HG02798 (cell line): Measurements from ENCODE around the gene MON1B.
"Not testable (repeated sequence)": the region's sequence is repeated elsewhere in the genome, so short reads cannot be mapped to it uniquely, and the experiment has no call there.

Source experiments
- ATAC-seq: cut with Tn5 transposase; IDR thresholded peaks from one replicate; pipeline ENCODE4 v1.9.1; 2021; ENCODE audit warnings: mild to moderate bottlenecking; ENCODE audit not compliant: unreplicated experiment, poor library complexity

The MON1B gene

DNA sequence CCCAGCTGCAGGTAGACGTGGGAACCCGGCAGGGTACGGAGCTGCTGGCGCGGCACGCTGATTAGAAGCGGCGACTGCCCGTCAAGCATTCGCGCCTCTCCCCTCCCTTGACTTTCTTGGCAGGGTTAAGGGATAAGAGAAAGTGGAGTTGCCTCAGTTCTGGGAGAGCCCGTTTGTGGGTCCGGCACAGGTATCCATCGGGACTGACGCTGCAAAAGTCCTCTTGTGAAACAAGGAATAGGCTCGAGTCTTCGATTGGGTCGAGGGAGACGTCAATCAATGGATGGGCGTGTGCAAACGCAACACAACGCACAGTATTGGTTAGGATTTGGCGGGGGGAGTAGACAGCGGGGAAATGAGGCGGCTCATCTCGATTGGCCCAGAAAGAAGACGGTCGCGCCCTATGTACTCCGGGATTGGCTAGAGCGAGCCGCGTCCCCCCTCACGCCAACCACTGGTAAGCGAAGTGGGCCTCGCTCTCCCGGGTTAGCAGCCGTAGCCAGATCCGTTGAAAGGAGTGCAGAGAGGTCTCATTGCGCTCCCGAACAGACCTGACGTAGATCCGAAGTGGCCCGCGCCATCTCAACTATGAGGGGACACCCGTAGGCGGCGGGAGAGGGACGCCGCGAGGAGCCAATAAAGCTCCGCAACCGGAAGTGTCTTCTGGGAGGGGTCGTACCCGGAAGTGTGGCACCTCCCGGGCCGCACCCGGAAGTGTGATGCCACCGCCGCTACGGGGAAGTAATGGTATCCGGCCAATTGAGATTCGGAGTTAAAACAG is at the start of gene MON1B:
TSS of gene MON1B (plus strand) at position 713 of the 781 bp plus-strand sequence. CDS start 296 bp downstream, outside the sequence.
- ATAC-seq: peak; percentile 97

DNA sequence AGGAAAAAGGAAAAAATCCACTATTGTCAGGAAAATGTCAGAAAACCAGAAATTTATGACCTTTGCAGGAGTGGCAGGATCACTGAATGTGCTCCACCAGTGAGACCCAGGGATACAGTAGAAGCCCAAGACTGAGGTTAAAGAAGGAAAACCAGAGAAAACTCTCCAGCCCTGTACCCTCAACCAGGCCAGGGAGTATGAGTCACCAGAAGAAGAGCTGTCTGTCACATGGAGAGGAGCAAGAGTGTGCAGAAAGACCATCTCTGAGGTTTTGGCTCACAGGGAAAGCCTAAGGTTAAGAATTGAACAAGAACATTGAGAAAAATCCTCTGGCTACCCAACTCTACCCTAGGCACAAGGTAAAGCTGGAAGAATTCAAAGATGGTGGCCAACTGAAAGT is 47.6 kb upstream of the MON1B start:
- ATAC-seq: no peak

DNA sequence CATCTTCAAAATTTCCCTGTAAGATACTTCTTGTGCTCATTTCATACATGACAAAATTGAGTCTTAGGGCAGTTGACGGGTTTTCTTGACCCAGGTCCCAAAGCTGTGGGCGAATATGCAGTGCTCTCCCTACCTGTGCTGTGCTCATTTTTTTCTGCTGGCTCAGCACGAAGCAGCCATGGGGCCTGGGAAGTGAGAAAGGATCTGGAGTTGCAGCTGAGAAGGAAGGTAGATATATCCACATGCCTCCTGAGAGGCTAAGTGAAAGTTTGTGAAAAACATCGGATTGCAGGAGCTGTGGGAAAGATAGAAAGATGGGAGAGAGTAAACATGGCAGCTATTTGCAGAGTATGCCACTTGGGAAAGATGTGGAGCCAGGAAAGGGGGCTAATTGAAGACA is 42.9 kb upstream of the MON1B start:
- no peak for ATAC-seq

DNA sequence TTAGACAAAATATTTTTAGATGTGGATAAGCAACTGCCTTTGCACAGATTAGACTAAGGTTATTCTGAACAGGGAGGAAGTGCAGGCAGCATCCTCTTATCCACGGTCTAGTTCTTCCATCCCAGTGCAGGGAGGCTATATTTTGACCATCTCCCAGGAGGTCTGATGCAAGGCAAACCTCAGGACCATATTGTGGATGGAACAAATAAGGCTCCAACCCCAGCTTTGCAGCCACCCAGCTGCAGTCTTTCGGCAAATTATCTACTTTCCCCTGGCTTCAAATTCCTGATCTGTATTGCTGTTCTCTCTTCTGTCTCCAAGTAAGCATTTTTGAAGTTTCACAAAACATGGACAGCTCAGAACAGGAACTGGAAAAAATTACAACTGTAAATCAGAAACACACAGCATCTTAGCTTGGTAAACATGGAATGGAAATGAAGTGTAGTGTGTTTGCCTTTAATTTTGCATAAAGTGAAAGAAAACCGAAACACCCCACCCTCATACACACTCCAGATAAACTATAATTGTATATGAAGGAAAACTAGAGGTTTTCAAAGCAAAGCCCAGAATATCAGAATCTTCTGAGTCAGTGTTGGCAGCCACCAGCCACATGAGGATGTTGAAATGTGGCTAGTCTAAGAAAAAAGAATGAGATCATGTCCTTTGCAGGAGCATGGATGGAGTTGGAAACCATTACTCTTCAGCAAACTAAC is 33.5 kb upstream of the MON1B start:
- no peak for ATAC-seq

DNA sequence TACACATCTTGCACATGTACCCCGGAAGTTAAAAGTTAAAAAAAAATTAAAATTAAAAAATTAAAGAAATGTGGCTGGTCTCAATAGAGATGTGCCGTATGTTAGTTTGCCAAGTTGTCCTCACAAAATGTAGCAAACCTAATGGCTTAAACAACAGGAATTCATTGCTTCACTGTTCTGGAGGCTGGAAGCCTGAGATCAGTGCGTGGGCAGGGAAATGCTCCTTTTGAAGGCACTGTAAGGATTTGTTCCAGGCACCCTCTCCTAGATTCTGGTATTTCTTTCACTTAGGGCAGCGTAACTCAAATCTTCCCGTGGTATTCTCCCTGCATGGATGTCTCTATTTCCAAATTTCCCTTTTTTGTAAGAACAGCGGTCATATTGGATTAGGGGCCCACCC is 32.7 kb upstream of the MON1B start:
- no peak for ATAC-seq

DNA sequence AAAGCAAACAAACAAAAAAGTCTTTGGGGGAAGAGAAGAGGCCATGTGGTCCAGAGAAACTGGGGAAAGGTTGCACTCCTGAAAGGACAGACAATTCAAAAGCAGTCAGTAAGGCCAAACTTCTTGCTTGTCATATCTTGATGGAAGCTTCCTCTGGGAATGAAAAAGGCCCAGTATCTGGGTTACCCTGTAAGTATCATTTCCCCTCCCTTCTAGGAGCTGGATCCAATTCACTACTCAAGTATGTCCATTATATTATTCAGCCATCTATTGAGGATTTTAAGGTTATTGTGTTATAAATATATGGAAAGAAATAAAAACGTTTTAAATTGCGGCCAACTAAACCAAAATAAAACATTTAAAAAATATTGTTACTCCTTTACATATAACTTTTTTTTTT is 26.0 kb upstream of the MON1B start:
- no peak for ATAC-seq

DNA sequence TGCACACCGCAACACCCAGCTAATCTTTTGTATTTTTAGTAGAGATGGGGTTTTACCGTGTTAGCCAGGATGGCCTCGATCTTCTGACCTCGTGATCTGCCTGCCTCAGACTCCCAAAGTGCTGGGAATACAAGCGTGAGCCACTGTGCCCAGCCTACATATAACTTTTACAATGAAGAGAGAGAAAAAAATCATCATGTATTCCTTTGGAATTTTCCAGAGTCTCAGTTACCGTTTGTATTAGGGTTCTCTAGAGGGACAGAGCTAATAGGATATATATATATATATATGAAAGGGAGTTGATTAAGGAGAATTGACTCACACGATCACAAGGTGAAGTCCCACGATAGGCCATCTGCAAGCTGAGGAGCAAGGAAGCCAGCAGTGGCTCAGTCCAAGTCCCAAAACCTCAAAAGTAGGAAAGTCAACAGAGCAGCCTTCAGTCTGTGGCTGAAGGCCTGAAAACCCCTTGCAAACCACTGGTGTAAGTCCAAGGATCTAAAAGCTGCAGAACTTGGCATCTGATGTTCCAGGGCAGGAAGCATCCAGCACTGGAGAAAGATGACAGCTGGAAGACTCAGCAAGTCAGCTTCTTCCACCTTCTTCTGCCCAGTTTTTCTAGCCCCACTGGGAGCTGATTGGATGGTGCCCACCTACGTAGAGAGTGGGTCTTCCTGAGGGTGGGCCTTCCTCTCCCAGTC is 25.3 kb upstream of the MON1B start:
- ATAC-seq: not testable (repeated sequence)

DNA sequence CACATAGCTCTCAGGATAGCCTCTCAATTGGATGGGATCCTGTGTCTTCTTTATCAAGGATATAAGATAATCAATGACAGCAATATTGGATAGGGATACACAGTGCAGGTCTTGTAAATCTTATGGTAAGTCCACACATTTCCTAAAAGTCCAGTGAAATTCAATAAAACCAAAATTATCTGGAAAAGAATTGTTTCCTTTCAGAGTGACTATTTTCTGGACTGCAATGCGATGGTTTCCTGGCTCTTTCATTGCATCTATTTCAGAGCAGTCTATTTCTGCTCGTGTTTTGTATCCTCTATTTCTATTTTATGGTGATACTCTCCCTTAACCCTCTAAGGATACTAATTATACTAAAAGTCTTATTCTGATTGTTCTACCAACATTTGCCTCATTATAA is 24.3 kb upstream of the MON1B start:
- ATAC-seq: no peak

DNA sequence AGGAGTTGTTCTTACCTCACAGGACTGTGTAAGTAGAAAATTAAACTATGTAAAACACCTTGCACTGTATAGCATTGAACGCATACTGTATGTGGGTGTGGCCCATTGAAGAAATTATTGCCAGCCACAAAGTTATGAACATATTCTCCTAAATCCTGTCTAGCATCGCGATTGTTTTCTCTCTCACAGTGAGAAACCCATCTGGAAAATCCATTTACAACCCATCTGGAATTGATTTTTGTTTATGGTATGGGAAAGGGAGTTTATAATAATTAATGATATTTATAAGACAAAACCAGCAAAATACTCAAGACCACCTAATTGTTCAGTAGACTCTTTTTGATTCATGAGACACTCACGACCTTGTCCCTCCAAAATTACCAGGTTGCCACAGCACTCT is 22.1 kb upstream of the MON1B start:
- no peak for ATAC-seq

DNA sequence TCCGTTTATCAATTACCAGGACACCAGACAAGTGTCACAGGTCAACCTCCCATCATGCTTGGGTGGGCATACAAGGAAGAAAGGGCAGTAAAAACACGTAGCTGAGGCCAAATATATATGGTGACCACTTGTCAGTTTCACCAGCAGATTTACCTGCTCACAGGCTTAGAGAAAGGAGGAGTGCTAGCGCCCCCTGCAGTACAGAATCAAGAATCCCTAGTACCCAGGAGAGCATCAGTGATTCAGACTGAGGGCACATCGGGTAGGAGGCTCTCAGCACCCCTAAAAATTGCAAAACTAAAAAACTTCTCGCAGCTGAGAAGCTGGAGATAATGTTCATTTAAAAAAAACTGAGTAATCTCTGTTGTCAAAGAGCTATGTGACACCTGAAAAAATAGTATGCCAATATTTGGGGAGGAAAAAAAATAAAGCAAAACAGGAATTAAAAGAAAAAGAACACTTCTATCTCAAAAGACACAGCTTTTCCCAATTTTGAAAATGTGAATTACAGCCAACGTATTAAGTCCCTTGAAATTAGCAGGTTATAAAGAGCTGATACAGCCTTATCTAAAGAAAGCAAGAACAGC is 21.2 kb upstream of the MON1B start:
- ATAC-seq: peak; percentile 72

DNA sequence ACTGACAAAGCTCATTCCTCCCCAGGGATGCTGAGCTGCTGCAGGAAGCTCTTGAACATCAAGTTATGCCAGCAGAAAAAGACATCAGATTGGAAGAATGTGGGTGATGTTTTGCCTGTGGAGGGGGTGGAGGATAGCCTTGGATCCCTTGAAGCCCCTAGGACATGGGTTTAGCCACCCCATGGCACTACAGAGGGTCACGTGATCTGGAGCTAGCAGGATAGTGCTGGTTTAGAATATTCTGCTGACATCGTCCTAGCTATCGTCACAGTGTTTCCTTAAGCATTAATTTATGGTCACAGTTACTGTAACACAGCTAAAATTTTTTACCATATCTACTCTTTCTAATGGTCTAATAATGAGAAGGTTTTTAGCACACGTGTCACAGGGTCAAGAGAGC is 20.2 kb upstream of the MON1B start:
- no peak for ATAC-seq

DNA sequence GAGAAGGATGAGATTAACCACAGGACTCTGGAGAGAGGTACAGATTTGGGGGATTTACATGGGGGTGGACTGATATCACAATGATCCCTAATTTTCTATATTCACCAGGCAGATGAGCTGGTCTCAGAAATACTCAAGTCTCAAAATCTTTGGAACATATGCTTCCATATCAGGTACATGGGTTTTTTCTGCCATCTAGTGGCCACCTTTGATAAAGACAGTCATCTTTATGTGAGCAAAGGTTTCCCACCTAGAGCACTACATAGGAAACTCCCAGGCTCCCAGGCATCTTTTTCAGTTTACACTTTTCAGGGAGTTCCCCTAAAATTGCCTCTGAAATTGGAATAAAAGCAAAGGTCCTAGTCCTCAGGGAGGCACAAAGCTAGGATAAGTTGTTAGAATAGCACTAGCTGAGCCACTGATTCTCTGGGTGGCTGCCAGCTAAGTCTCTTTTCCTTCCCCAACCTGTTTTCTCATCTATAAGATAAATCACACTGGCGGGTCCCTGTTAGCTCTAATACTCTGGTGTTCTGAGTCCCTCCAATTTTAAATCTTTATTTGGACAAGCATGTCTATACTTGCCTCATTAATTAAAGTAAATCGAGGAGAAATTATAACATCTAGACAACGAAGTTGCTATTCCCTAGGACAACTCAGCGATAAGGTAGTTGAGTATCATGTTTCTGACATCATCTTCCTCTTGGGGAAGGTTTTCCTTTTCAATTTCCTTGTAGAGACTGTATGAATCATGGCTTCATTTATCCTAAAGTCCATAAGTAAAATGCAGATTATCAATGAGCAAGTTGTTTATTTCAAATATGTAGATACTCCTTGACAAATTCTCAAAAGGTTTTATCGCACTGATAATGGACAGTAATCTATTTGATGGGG is 19.0 kb upstream of the MON1B start:
- peak; percentile 83 for ATAC-seq

DNA sequence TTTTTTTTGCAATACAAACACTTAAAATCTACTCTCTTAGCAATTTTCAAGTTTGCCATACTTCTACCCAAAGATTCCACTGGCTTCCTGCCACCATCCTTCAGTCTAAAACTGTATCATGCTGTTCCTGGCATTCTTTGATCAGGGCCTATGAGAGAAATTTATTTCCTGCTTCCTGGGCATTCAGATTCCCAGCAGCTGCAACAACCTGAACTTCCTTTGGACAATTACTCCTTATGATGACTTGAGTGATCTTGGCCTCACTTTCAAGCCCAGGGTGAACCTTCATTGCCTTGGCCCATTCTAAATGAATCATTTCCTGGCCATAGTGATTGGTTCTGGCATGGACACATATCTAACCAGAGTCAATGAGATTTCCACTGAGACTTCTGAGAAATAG is 18.0 kb upstream of the MON1B start:
- ATAC-seq: no peak

DNA sequence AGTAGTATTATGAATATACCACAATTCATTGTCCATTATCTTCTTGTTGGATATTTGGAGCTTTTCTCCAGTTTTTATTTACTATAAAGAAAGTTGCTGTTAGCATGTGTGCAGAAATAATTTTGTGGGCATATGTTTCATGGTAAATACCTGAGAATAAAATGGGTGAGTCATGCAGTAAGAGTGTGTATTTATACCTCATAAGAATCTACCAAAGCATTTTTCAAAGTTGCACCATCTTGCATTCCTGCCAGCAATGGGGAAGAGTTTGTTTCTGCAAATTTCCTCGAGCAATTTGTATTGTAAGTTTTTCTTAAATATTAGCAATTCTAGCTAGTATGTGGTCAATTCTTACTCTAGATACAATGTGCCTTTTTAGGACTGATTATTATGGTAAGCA is 7.9 kb upstream of the MON1B start:
- ATAC-seq: no peak

DNA sequence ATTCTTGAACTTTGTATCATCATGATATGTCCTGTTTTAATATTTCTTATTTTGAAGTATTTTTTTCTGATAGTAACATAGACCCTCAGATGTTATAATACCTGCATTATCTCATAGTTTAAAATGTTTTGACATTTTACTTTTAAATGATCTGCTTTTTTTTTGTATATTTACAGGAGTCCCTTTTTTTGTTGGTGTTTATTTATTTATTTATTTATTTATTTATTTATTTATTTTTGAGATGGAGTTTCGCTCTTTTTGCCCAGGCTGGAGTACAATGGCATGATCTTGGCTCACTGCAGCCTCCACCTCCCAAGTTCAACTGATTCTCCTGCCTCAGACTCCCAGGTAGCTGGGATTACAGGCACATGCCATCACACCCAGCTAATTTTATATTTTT is 4.7 kb upstream of the MON1B start:
- not testable (repeated sequence) for ATAC-seq

DNA sequence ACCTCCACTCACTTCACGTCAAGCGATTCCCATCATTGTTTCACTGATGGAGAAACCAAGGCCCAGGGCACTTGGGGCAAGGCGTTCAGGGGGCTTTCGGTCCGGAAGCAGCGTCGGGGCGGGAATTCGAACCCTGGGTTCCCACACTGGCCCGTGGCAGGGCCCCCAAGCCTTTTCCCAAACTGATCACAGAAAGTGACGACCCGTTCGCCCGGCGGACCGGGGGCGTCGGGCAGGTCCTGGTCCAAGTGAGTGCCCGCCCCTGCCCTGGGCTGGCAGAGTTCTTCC is 856 bp upstream of the MON1B start:
- ATAC-seq: no peak

DNA sequence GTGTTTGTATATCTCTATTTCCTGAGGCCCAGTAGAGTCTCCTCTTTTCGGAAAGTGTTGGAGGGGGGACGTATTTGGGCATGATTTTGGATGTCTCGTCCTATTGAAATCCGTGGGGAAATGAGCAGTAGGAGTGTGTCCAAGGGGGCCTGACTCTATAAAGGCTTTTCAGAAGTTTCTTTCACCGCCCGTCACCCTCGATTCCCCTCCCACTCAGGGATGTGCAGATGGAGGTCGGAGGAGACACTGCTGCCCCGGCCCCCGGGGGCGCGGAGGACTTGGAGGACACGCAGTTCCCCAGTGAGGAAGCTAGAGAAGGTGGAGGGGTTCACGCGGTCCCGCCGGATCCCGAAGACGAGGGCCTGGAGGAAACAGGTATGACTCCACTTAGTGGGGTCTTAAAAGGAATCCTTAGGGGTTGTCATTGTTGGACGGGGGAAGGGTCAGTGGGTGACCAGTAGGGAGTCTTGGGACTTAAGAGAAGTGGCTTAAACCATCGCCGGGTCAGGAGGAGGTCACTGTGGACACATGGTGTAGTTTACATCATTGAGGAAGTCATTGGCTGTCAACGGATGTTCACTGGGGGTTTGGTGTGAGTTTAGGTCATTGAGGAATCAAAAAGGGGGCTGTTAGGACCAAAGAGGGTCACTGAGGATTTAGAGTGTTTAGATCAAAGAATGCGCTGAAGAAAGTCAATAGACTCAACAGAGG is 424 bp downstream of the MON1B start:
- ATAC-seq: no peak

DNA sequence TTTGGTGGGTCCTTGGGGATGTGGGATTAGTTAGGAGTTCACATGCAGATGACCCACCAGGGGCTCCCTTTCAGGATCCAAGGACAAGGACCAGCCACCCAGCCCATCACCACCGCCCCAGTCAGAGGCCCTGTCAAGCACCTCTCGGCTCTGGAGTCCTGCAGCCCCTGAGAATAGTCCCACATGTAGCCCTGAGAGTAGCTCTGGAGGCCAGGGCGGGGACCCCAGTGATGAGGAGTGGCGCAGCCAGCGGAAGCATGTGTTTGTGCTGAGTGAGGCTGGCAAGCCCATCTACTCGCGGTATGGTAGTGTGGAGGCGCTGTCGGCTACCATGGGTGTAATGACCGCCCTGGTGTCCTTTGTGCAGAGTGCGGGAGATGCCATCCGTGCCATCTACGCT is 2.4 kb downstream of the MON1B start:
- no peak for ATAC-seq
